GM12872 (cell line): ENCODE measurements around the gene GLYAT.

ENCODE experiments used
- CTCF ChIP-seq: IDR thresholded peaks from 3 replicates; pipeline ENCODE4 v1.5.1; 2011; ENCODE audit warnings: low read depth, mild to moderate bottlenecking, low read length, moderate library complexity; ENCODE audit not compliant: insufficient read depth

GLYAT gene

GRCh38 chr11:58688789-58689503 lies 42.8 kb downstream of the GLYAT start:
- no peak for TF ChIP-seq CTCF

DNA sequence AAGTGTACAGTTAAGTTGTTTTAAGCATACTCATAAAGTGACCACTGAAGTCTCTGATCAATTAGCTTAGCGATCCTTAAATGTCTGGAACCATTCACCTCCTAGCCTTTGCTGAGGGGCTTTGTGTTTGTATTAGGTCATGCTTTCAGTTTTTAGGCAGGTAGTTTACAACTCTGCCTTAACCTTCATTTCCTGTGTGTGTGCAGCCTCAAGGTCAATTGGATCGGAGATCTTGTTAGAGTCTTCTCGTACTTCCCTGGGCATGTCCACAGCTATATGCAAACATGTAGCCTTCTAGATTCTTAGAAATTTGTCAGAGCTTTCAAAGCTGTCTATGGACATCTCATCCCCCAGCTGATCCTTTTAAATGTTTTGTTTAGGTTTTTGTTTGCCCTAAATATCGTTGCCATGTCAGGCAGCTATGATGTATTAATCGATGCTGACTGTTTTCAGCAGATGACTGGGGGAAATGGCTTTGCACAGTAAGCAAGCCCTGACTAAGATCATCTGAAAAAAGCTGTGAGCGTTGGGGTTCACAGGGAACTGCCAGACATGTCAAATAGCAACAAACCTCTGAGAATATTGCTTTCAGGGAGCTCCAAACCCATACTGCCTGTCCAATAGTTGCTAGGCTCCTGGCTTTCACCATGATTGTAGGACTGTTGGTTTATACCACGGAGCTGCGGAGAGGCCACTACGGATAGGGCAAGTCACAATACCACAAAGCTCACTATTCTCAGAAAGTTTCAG lies 45.6 kb downstream of the GLYAT start:
- no peak for TF ChIP-seq CTCF

- no peak for TF ChIP-seq CTCF
Observed at GRCh38 chr11:58676563-58677135, 55.1 kb downstream of the GLYAT start.

- TF ChIP-seq CTCF, result peak; percentile 98
Observed at GRCh38 chr11:58675334-58676155, 56.2 kb downstream of the GLYAT start.

DNA sequence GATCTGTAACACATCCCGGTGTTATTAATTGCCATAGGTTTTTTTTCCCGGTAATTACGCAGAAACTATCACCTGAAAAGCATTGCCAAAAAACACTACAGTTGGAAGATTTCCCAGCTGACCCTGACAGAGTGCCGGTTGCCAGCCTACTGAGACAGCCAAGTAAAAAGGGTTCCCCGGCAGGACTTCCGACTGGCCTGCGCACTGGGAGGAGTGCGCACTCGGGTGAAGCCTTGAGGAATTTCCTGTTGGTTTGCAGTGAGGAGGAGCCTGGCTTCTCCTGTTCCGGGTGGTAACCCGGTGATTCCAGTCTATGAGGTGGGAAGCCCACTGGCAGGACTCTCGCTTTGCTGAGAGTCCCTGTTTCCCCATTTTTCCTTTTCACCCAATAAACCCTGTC lies 57.1 kb downstream of the GLYAT start:
- no peak for TF ChIP-seq CTCF

- TF ChIP-seq CTCF, result no peak
Observed at GRCh38 chr11:58671983-58672633, 59.6 kb downstream of the GLYAT start.
